IMR-90 (cell line): ENCODE measurements around the gene CALR3. TPM values are rescaled to one million over a fixed set of nuclear protein-coding genes. Genes with fewer than 3 reads are reported as not detected.

ENCODE experiments used
- ATAC-seq: fragments of 200-7000 bp; cut with Tn5 transposase; 2 replicates; pipeline ENCODE4 v1.9.1; 2020; ENCODE audit warnings: low read depth, mild to moderate bottlenecking, moderate library complexity
- BruUV-seq: library from RNA; stranded (reverse); fragments of 400-500 nt; replicated peaks from 2 replicates; lab custom pipeline; 2021; lab: Mats Ljungman, UMichigan
- CTCF ChIA-PET: fragments of 300-600 bp; formaldehyde crosslinking; extraction: SDS; loops from one replicate; lab custom pipeline; 2021; ENCODE audit warnings: antibody characterized with exemption; lab: Yijun Ruan, JAX
- POLR2A ChIA-PET: fragments of 300-600 bp; sonication (Branson Sonifier 250); formaldehyde crosslinking; loops from one replicate; lab custom pipeline; 2022; ENCODE audit warnings: antibody characterized with exemption; ENCODE audit not compliant: unreplicated experiment; lab: Charles Lee
- DNase-seq: peaks from one replicate; pipeline ENCODE4 v3.0.0; 2013
- H2AFZ ChIP-seq: replicated peaks from 2 replicates; pipeline ENCODE3; 2013; ENCODE audit warnings: low read length, mild to moderate bottlenecking; ENCODE audit not compliant: poor library complexity
- H2AK5ac ChIP-seq: 2 replicates; pipeline ENCODE4 v1.6.1; 2013; ENCODE audit warnings: low read depth, low read length, inconsistent platforms
- H2AK9ac ChIP-seq: replicated peaks from 2 replicates; pipeline ENCODE3; 2013; ENCODE audit warnings: mild to moderate bottlenecking, low read depth, low read length, moderate library complexity; ENCODE audit not compliant: poor library complexity
- H2BK120ac ChIP-seq: 2 replicates; pipeline ENCODE4 v1.6.1; 2013; ENCODE audit warnings: low read depth, low read length, inconsistent platforms
- H2BK15ac ChIP-seq: 3 replicates; pipeline ENCODE4 v1.6.1; 2013; ENCODE audit warnings: low read depth, low read length, inconsistent platforms
- H2BK20ac ChIP-seq: 2 replicates; pipeline ENCODE4 v1.6.1; 2013; ENCODE audit warnings: low read depth, mild to moderate bottlenecking, inconsistent platforms, low read length, moderate library complexity
- H2BK5ac ChIP-seq: 2 replicates; pipeline ENCODE4 v1.6.1; 2013; ENCODE audit warnings: mild to moderate bottlenecking, low read depth, low read length, inconsistent platforms; ENCODE audit not compliant: poor library complexity, severe bottlenecking
- H3K14ac ChIP-seq: replicated peaks from 2 replicates; pipeline ENCODE4 v1.6.1; 2013; ENCODE audit warnings: low read depth, low read length, inconsistent platforms
- H3K18ac ChIP-seq: 2 replicates; pipeline ENCODE4 v1.6.1; 2013; ENCODE audit warnings: low read depth, low read length, control low read depth
- H3K23ac ChIP-seq: 2 replicates; pipeline ENCODE4 v1.6.1; 2013; ENCODE audit warnings: low read depth, low read length, inconsistent platforms
- H3K27ac ChIP-seq: 2 replicates; pipeline ENCODE4 v1.5.1; 2013; ENCODE audit warnings: mild to moderate bottlenecking, control low read depth, low read length; ENCODE audit not compliant: insufficient read depth
- H3K27me3 ChIP-seq: 2 replicates; pipeline ENCODE4 v1.6.1; 2013; ENCODE audit warnings: low read length; ENCODE audit not compliant: control insufficient read depth, insufficient read depth
- H3K36me3 ChIP-seq: 2 replicates; pipeline ENCODE4 v1.6.1; 2013; ENCODE audit warnings: low read length, mixed read lengths; ENCODE audit not compliant: control insufficient read depth, insufficient read depth
- H3K4ac ChIP-seq: 2 replicates; pipeline ENCODE4 v1.6.1; 2013; ENCODE audit warnings: low read depth, low read length, inconsistent platforms
- H3K4me1 ChIP-seq: 2 replicates; pipeline ENCODE4 v1.6.1; 2013; ENCODE audit warnings: low read length, mixed read lengths; ENCODE audit not compliant: control insufficient read depth, insufficient read depth
- H3K4me2 ChIP-seq: 2 replicates; pipeline ENCODE4 v1.6.1; 2013; ENCODE audit warnings: low read depth, mild to moderate bottlenecking, control low read depth, low read length, moderate library complexity
- H3K4me3 ChIP-seq: 2 replicates; pipeline ENCODE4 v1.5.1; 2013; ENCODE audit warnings: low read depth, mild to moderate bottlenecking, control low read depth, low read length, moderate library complexity; ENCODE audit not compliant: insufficient read depth
- H3K56ac ChIP-seq: 2 replicates; pipeline ENCODE4 v1.6.1; 2013; ENCODE audit warnings: low read length, inconsistent platforms; ENCODE audit not compliant: insufficient read depth; ENCODE audit errors: extremely low read depth
- H3K79me1 ChIP-seq, 2 experiments: 2 replicates each; pipeline ENCODE4 v1.6.1; 2013; ENCODE audit warnings: low read length in 2 of 2, inconsistent platforms in 1 of 2, low read depth in 1 of 2
- H3K9ac ChIP-seq: 2 replicates; pipeline ENCODE4 v1.6.1; 2013; ENCODE audit warnings: low read depth, low read length, control low read depth
- H3K9me1 ChIP-seq: 2 replicates; pipeline ENCODE4 v1.6.1; 2013; ENCODE audit warnings: low read length, inconsistent platforms; ENCODE audit not compliant: insufficient read depth
- H3K9me3 ChIP-seq: 2 replicates; pipeline ENCODE4 v1.6.1; 2013; ENCODE audit warnings: low read length; ENCODE audit not compliant: control insufficient read depth, insufficient read depth
- H4K20me1 ChIP-seq: 2 replicates; pipeline ENCODE4 v1.6.1; 2013; ENCODE audit warnings: low read length, inconsistent platforms; ENCODE audit not compliant: insufficient read depth
- H4K5ac ChIP-seq: 2 replicates; pipeline ENCODE4 v1.6.1; 2013; ENCODE audit warnings: mild to moderate bottlenecking, low read depth, low read length, control low read depth
- H4K8ac ChIP-seq, 2 experiments: 2 replicates each; pipeline ENCODE4 v1.6.1; 2013; ENCODE audit warnings: low read depth in 2 of 2, low read length in 2 of 2, control low read depth in 1 of 2, inconsistent platforms in 1 of 2
- H4K91ac ChIP-seq: 2 replicates; pipeline ENCODE4 v1.6.1; 2013; ENCODE audit warnings: low read depth, low read length, inconsistent platforms; ENCODE audit not compliant: insufficient read depth
- CEBPB ChIP-seq: IDR thresholded peaks from 2 replicates; pipeline ENCODE4 v1.6.1; 2012; ENCODE audit warnings: low read depth, low read length, improper control_type of control experiment
- CHD1 ChIP-seq: IDR thresholded peaks from 2 replicates; pipeline ENCODE4 v1.6.1; 2012; ENCODE audit warnings: low read depth, low read length, improper control_type of control experiment
- FOS ChIP-seq: fragments of 150-350 bp; IDR thresholded peaks from 2 replicates; pipeline ENCODE4 v1.6.1; 2016; ENCODE audit warnings: low read depth, low read length
- MAFK ChIP-seq: IDR thresholded peaks from 2 replicates; pipeline ENCODE4 v1.6.1; 2012; ENCODE audit warnings: low read depth, low read length, improper control_type of control experiment
- MAZ ChIP-seq: IDR thresholded peaks from 2 replicates; pipeline ENCODE4 v1.6.1; 2012; ENCODE audit warnings: low read depth, mild to moderate bottlenecking, low read length, improper control_type of control experiment, moderate library complexity, borderline replicate concordance
- MXI1 ChIP-seq: IDR thresholded peaks from 2 replicates; pipeline ENCODE4 v1.6.1; 2012; ENCODE audit warnings: low read depth, mild to moderate bottlenecking, low read length, moderate library complexity, borderline replicate concordance
- NFE2L2 ChIP-seq: fragments of 150-350 bp; IDR thresholded peaks from 2 replicates; pipeline ENCODE4 v1.6.1; 2016; ENCODE audit warnings: low read depth, mild to moderate bottlenecking, low read length
- POLR2A ChIP-seq: IDR thresholded peaks from 2 replicates; pipeline ENCODE4 v1.6.1; 2012; ENCODE audit warnings: mild to moderate bottlenecking, low read depth, low read length
- RCOR1 ChIP-seq: IDR thresholded peaks from 2 replicates; pipeline ENCODE4 v1.6.1; 2012; ENCODE audit warnings: mild to moderate bottlenecking, low read length, improper control_type of control experiment; ENCODE audit not compliant: insufficient replicate concordance
- RFX5 ChIP-seq: IDR thresholded peaks from 2 replicates; pipeline ENCODE4 v1.8.0; 2012; ENCODE audit warnings: low read depth, mild to moderate bottlenecking, low read length, moderate library complexity
- SMC3 ChIP-seq: fragments of 150-350 bp; IDR thresholded peaks from 2 replicates; pipeline ENCODE4 v1.6.1; 2016; ENCODE audit warnings: low read depth, mild to moderate bottlenecking, antibody characterized with exemption, low read length, moderate library complexity
- WGBS, 2 experiments: methylation state at CpG; one replicate each; pipeline versions ENCODE4 v1.1.5 to v1.1.7; 2013; ENCODE audit warnings: missing lambda C conversion rate in 2 of 2; ENCODE audit not compliant: insufficient read length in 1 of 2; ENCODE audit errors: extremely low coverage in 2 of 2; 5-methylcytosine and 5-hydroxymethylcytosine counted together
- dilution Hi-C: fragments of 300-500 bp; cut with HindIII; formaldehyde crosslinking; loops from one replicate; pipeline ENCODE4 v1.14.3; 2018; ENCODE audit warnings: low sequenced_read_pairs; ENCODE audit not compliant: unreplicated experiment
- in situ Hi-C: fragments of 300-500 bp; cut with MboI; formaldehyde crosslinking; loops from 3 replicates; pipeline ENCODE4 v1.14.3; 2019; ENCODE audit warnings: low sequenced_read_pairs, inconsistent platforms, mixed read lengths
- intact Hi-C: fragments of 100-400 bp; cut with micrococcal nuclease; formaldehyde crosslinking; loops from 2 replicates; pipeline ENCODE4 v1.10.0; 2022
- polyA plus RNA-seq, 3 experiments: library from polyadenylated mRNA; depleted of rRNA; stranded (reverse); fragments of >200 nt; gene quantifications; 2 replicates each; pipeline ENCODE4 v1.2.3, GENCODE V29; 2012; ENCODE audit warnings: low replicate concordance in 1 of 3
- total RNA-seq: library from RNA; depleted of rRNA; stranded (reverse); fragments of >200 nt; gene quantifications from 2 replicates; pipeline ENCODE4 v1.2.3, GENCODE V29; 2012
- TF ChIP-seq, protein P1 (sequence below): fragments of 150-350 bp; IDR thresholded peaks from 2 replicates; pipeline ENCODE4 v1.6.1; 2016; ENCODE audit warnings: low read depth, mild to moderate bottlenecking, low read length, moderate library complexity, borderline replicate concordance
- TF ChIP-seq, protein P2 (sequence below): conservative IDR thresholded peaks from 2 replicates; pipeline ENCODE4 v1.5.1; 2012; ENCODE audit warnings: mild to moderate bottlenecking, low read depth, low read length, improper control_type of control experiment

The CALR3 gene
- total and polyA plus RNA-seq, 2 of the 4 experiments (the other 2 are of a cell fraction): not detected

DNA sequence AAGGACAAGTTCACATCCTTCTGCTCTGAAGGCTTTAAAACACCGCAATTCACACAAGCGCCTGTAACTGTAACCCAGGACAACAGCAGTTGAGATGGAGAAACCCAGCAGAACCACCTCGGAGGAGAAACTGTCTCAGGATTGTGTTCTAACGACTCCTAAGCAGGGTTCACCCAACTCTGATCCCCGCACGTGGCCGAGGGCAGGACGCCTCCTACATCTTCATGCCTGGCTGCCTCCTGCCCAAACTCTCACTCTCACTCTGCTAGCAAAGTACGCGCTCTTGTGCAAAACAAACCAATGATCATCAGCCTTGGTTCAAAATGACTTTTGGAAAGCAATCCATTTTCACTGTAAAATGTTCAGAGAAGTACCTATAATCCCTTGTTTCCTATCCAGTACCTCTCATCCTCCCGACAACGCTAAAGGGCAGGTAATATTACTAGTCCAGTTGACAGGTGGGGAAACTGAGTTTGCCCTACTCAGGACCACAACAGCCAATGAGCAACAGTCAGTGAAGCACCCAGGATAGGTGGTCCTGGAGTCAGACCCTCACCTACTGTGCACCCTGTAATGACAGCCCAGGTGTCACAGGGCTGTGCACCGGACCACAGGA is 49.8 kb downstream of the CALR3 start:
- H3K36me3 ChIP-seq: no peaks in the 10 kb centered on the region
- intact Hi-C loops: no loop called here
- H3K4me3 ChIP-seq: no peak overlapping the region
- peak overlapping the region; percentile 5; the same call in 1 of the 2 replicates for H2BK20ac ChIP-seq
- H2AK9ac ChIP-seq: peak overlapping the region; percentile 19
- H3K79me1 ChIP-seq: peaks cover 27 to 84% of the 10 kb centered on the region in 2 experiments
- H3K4me2 ChIP-seq: peak overlapping the region; percentile 73; the same call in 1 of the 2 replicates
- H3K4ac ChIP-seq: peak overlapping the region; percentile 15; the same call in 1 of the 2 replicates
- peak overlapping the region; percentile 62; the same call in 1 of the 2 replicates for H3K27ac ChIP-seq
- no peak overlapping the region for H2BK120ac ChIP-seq
- H4K8ac ChIP-seq: no peak overlapping the region; a peak in 1 of 4 replicates
- H3K23ac ChIP-seq: peak overlapping the region; percentile 39
- dilution Hi-C loops: no loop called here
- peaks cover 24% of the 10 kb centered on the region for H3K9me1 ChIP-seq
- H3K14ac ChIP-seq: peak overlapping the region; percentile 10
- H3K9me3 ChIP-seq: no peaks in the 10 kb centered on the region
- no TSS peak for BruUV-seq
- TF ChIP-seq MXI1 (no peak), FOS (no peak), RCOR1 (no peak), CEBPB (no peak), SMC3 (no peak), RFX5 (no peak), CHD1 (no peak), NFE2L2 (no peak), POLR2A (no peak), MAFK (no peak), MAZ (no peak)
- TF ChIP-seq, protein P1, sequence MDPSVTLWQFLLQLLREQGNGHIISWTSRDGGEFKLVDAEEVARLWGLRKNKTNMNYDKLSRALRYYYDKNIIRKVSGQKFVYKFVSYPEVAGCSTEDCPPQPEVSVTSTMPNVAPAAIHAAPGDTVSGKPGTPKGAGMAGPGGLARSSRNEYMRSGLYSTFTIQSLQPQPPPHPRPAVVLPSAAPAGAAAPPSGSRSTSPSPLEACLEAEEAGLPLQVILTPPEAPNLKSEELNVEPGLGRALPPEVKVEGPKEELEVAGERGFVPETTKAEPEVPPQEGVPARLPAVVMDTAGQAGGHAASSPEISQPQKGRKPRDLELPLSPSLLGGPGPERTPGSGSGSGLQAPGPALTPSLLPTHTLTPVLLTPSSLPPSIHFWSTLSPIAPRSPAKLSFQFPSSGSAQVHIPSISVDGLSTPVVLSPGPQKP: no peak
- TF ChIP-seq, protein P2, sequence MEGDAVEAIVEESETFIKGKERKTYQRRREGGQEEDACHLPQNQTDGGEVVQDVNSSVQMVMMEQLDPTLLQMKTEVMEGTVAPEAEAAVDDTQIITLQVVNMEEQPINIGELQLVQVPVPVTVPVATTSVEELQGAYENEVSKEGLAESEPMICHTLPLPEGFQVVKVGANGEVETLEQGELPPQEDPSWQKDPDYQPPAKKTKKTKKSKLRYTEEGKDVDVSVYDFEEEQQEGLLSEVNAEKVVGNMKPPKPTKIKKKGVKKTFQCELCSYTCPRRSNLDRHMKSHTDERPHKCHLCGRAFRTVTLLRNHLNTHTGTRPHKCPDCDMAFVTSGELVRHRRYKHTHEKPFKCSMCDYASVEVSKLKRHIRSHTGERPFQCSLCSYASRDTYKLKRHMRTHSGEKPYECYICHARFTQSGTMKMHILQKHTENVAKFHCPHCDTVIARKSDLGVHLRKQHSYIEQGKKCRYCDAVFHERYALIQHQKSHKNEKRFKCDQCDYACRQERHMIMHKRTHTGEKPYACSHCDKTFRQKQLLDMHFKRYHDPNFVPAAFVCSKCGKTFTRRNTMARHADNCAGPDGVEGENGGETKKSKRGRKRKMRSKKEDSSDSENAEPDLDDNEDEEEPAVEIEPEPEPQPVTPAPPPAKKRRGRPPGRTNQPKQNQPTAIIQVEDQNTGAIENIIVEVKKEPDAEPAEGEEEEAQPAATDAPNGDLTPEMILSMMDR: no peak
- DNase-seq (no peak), ATAC-seq (no peak)
- no peak overlapping the region for H3K56ac ChIP-seq
- 85% methylated on average over 5 of the region's 13 CpGs; no CpG with 5 or more reads in 1 of the 2 experiments for WGBS, 2 experiments
- H3K4me1 ChIP-seq: peaks cover 12% of the 10 kb centered on the region
- peak overlapping the region; percentile 15; the same call in 1 of the 2 replicates for H4K91ac ChIP-seq
- CTCF ChIA-PET: no interaction called here
- H3K18ac ChIP-seq: peak overlapping the region; percentile 21; the same call in 1 of the 2 replicates
- H2AK5ac ChIP-seq: peak overlapping the region; percentile 62; the same call in 1 of the 2 replicates
- no peaks in the 10 kb centered on the region for H3K27me3 ChIP-seq
- peaks cover 63% of the 10 kb centered on the region for H4K20me1 ChIP-seq
- H2AFZ ChIP-seq: no peak overlapping the region
- in situ Hi-C loops: no loop called here
- H2BK5ac ChIP-seq: peak overlapping the region; percentile 64
- H2BK15ac ChIP-seq: no peak overlapping the region
- no peak overlapping the region for H3K9ac ChIP-seq
- peak overlapping the region; percentile 6; the same call in 1 of the 2 replicates for H4K5ac ChIP-seq
- POLR2A ChIA-PET: no interaction called here
